Measurements from ENCODE around the gene ERVH48-1. TPM values are rescaled to one million over a fixed set of nuclear protein-coding genes. Genes with fewer than 3 reads are reported as not detected.

ERVH48-1 gene
- total RNA-seq, 4 donors from 2014 or later = not detected

DNA sequence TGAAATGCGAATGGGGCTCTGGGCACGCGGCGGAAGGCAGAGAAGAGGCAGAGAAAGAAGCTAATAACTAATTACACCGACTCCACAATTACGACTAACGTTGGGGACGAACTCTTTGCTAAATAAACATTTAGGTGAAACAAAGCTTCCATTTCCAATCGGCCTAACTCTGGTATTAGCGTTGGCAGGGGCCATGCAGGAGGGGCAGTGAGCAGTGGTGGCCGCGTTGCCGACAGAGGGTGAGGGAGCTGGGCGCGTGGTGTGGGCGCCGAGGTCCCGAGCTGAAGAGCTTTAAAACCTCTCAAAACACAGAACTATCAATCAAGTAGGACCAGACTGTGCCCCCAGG, 32.9 kb downstream of the ERVH48-1 start:
- Histone ChIP-seq H3K27ac (peak overlapping the region; percentile 97), H3K4me3 (peak overlapping the region; percentile 91), H3K9me3 (no peaks in the 10 kb centered on the region), H3K36me3 (peaks cover 13% of the 10 kb centered on the region), H3K4me1 (peaks cover 13% of the 10 kb centered on the region), H3K27me3 (no peaks in the 10 kb centered on the region)
- TF ChIP-seq EP300 (IDR thresholded peaks at IDR 0.05) = no peak
- no peak for DNase-seq (ENCODE audit: low spot score in 2 of 2)
- 2% methylated on average over 11 of the region's 18 CpGs for WGBS

GRCh38 chr21:42887326-42887725, 38.1 kb downstream of the ERVH48-1 start:
- DNase-seq (ENCODE audit: low spot score in 2 of 2) = no peak
- Histone ChIP-seq H3K27ac (no peak overlapping the region), H3K27me3 (no peaks in the 10 kb centered on the region), H3K36me3 (no peaks in the 10 kb centered on the region), H3K4me3 (no peak overlapping the region), H3K4me1 (peaks cover 2% of the 10 kb centered on the region), H3K9me3 (no peaks in the 10 kb centered on the region)
- TF ChIP-seq, protein P1, sequence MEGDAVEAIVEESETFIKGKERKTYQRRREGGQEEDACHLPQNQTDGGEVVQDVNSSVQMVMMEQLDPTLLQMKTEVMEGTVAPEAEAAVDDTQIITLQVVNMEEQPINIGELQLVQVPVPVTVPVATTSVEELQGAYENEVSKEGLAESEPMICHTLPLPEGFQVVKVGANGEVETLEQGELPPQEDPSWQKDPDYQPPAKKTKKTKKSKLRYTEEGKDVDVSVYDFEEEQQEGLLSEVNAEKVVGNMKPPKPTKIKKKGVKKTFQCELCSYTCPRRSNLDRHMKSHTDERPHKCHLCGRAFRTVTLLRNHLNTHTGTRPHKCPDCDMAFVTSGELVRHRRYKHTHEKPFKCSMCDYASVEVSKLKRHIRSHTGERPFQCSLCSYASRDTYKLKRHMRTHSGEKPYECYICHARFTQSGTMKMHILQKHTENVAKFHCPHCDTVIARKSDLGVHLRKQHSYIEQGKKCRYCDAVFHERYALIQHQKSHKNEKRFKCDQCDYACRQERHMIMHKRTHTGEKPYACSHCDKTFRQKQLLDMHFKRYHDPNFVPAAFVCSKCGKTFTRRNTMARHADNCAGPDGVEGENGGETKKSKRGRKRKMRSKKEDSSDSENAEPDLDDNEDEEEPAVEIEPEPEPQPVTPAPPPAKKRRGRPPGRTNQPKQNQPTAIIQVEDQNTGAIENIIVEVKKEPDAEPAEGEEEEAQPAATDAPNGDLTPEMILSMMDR (IDR thresholded peaks at IDR 0.05) = no peak
- no peak for TF ChIP-seq EP300 (IDR thresholded peaks at IDR 0.05)
- no peak for TF ChIP-seq POLR2AphosphoS5 (IDR thresholded peaks at IDR 0.05)
- no peak for TF ChIP-seq POLR2A (IDR thresholded peaks at IDR 0.05)
- WGBS = 93% methylated on average over 5 of the region's 5 CpGs

- H3K4me1 ChIP-seq = peaks cover 9% of the 10 kb centered on the region
- no peaks in the 10 kb centered on the region for H3K9me3 ChIP-seq
- WGBS = 100% methylated on average over 1 of the region's 1 CpG
- no peak overlapping the region for H3K4me3 ChIP-seq
- H3K27me3 ChIP-seq = no peaks in the 10 kb centered on the region
- H3K36me3 ChIP-seq = no peaks in the 10 kb centered on the region
- no peak overlapping the region for H3K27ac ChIP-seq
- no peak for TF ChIP-seq POLR2A (IDR thresholded peaks at IDR 0.05)
- TF ChIP-seq POLR2AphosphoS5 (IDR thresholded peaks at IDR 0.05) = no peak
- no peak for TF ChIP-seq EP300 (IDR thresholded peaks at IDR 0.05)
- TF ChIP-seq, protein P1 (IDR thresholded peaks at IDR 0.05) = no peak
- DNase-seq (ENCODE audit: low spot score in 2 of 2) = no peak
Measured at GRCh38 chr21:42883921-42884320, 41.5 kb downstream of the ERVH48-1 start.

DNA sequence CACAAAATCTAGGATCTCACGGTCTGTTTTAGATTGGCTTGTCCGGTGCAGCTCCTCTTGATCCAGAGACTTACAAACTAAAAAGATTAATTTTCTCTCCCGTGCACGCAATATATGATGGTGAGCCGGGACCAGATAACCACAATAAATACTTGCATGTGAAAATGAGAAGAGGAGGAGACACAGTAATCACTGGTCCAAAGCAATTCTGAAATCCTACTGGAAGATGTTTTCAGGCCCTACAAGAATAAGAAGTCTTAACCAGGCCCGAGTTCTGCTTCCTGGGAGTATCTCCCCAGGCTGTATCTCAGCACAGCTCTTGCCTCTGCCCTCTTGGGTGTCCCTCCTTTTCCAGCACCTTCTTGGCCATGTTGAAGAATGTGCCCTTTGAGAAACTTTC, 45.1 kb downstream of the ERVH48-1 start:
- TF ChIP-seq POLR2AphosphoS5 (IDR thresholded peaks at IDR 0.05) (no peak), POLR2A (IDR thresholded peaks at IDR 0.05) (no peak), EP300 (IDR thresholded peaks at IDR 0.05) (no peak)
- TF ChIP-seq, protein P1 (IDR thresholded peaks at IDR 0.05) = no peak
- 94% methylated on average over 6 of the region's 6 CpGs for WGBS
- Histone ChIP-seq H3K4me3 (peak overlapping the region; percentile 88), H3K9me3 (no peaks in the 10 kb centered on the region), H3K4me1 (peaks cover 23% of the 10 kb centered on the region), H3K27me3 (no peaks in the 10 kb centered on the region), H3K36me3 (peaks cover 6% of the 10 kb centered on the region), H3K27ac (no peak overlapping the region)
- no peak for DNase-seq (ENCODE audit: low spot score in 2 of 2)

DNA sequence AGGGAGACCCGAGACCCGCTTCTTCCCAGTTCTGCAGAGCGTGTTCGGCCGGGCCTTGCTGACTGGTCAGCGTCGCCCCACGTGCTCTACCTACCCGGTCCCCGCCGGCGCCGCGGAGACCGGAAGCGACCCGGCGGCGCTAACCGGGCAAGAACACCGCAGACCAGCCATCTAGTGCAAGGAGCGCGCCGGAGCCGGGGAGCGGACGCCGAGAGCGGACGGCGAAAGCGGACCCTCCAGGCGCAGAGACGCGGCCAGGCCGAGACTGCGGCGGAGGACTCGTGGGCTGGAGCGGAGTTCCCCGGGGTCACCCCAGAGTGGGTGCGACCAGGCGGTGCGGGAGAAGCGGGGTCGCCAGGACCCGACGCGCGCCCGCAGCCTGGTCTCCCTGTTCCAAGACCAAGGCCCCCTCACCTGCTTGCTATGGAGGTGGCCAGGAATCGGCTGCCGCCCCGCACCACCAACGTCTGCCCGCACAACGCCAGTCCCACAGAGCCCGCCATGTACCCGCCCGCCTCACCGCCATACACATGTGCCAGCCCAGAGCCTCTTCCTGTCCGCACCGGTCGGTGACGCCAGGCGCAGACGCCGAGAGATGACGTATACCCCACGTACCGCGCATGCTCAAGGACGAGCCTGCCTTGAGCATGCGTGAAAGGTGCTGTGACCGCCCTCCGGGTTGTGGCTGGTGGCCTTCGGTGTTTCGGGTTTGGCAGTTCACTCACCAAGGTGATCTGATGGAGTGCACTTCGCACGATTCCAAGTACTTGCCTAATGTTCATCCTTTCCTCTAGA, 46.2 kb downstream of the ERVH48-1 start, which contains the start of gene WDR4:
TSS of gene WDR4 (minus strand) at position 547 of the 795 bp plus-strand sequence. CDS start at position 503, 44 bp downstream.
- peaks cover 23% of the 10 kb centered on the region for H3K4me1 ChIP-seq
- H3K4me3 ChIP-seq = peak within 1 kb of the TSS; percentile 88
- WGBS = 0% methylated on average over 21 of the region's 80 CpGs
- H3K27ac ChIP-seq = peak within 1 kb of the TSS; percentile 93
- no peaks in the 10 kb centered on the region for H3K27me3 ChIP-seq
- DNase-seq (ENCODE audit: low spot score in 2 of 2) = peak; percentile 98
- TF ChIP-seq POLR2AphosphoS5 (IDR thresholded peaks at IDR 0.05) (peak; percentile 4 to 89 (median 71)), POLR2A (IDR thresholded peaks at IDR 0.05) (peak in 1 of 2 donors; percentile 26)
- TF ChIP-seq, protein P1 (IDR thresholded peaks at IDR 0.05) = no peak
- peaks cover 16% of the 10 kb centered on the region for H3K36me3 ChIP-seq
- H3K9me3 ChIP-seq = no peaks in the 10 kb centered on the region

Measured in suprapubic skin (tissue), 4 donors.